NCI-H345 treated with DMSO at 0.1 percent for 48 hours (cell line): Measurements from ENCODE around the gene SMYD2.

Source experiments
- DNase-seq: peaks from one replicate; lab custom pipeline; 2025; ENCODE audit not compliant: unreplicated experiment; lab: John Stamatoyannopoulos, UW

The SMYD2 gene

GRCh38 chr1:214354440-214355148 lies 73.6 kb downstream of the SMYD2 start:
- DNase-seq: no peak

- DNase-seq: no peak
Measured at GRCh38 chr1:214360116-214360515, 79.2 kb downstream of the SMYD2 start.

GRCh38 chr1:214360525-214361164 lies 79.7 kb downstream of the SMYD2 start:
- no peak for DNase-seq

GRCh38 chr1:214361636-214362035 lies 80.7 kb downstream of the SMYD2 start:
- DNase-seq: no peak

GRCh38 chr1:214362188-214362882 lies 81.4 kb downstream of the SMYD2 start:
- no peak for DNase-seq

- DNase-seq: no peak
Measured at GRCh38 chr1:214363386-214363785, 82.4 kb downstream of the SMYD2 start.

GRCh38 chr1:214364386-214364785 lies 83.4 kb downstream of the SMYD2 start:
- DNase-seq: no peak

GRCh38 chr1:214364786-214365295 lies 83.9 kb downstream of the SMYD2 start:
- no peak for DNase-seq

- no peak for DNase-seq
Measured at GRCh38 chr1:214367841-214368240, 86.9 kb downstream of the SMYD2 start.

- no peak for DNase-seq
Measured at GRCh38 chr1:214369364-214369763, 88.4 kb downstream of the SMYD2 start.

GRCh38 chr1:214370615-214371014 lies 89.7 kb downstream of the SMYD2 start:
- DNase-seq: no peak

GRCh38 chr1:214372092-214372491 lies 91.1 kb downstream of the SMYD2 start:
- DNase-seq: no peak

- no peak for DNase-seq
Measured at GRCh38 chr1:214377485-214377884, 96.5 kb downstream of the SMYD2 start.

- no peak for DNase-seq
Measured at GRCh38 chr1:214377886-214378285, 96.9 kb downstream of the SMYD2 start.

- DNase-seq: no peak
Measured at GRCh38 chr1:214378492-214378891, 97.5 kb downstream of the SMYD2 start.

- no peak for DNase-seq
Measured at GRCh38 chr1:214379236-214379970, 98.4 kb downstream of the SMYD2 start.

GRCh38 chr1:214380396-214380795 lies 99.4 kb downstream of the SMYD2 start:
- DNase-seq: no peak

- DNase-seq: no peak
Measured at GRCh38 chr1:214380986-214381695, 100.2 kb downstream of the SMYD2 start.

GRCh38 chr1:214383381-214384372 lies 102.7 kb downstream of the SMYD2 start:
- no peak for DNase-seq
